GM18517 (cell line): ENCODE results near the gene CLTC.

Source experiments
- ATAC-seq: cut with Tn5 transposase; IDR thresholded peaks from one replicate; pipeline ENCODE4 v1.9.1; 2021; ENCODE audit warnings: mild to moderate bottlenecking, moderate library complexity; ENCODE audit not compliant: unreplicated experiment

Gene CLTC

GRCh38 chr17:59678918-59679317, 59.2 kb downstream of the CLTC start:
- no peak for ATAC-seq

GRCh38 chr17:59680314-59680713, 60.6 kb downstream of the CLTC start:
- no peak for ATAC-seq

GRCh38 chr17:59683283-59683682, 63.6 kb downstream of the CLTC start:
- ATAC-seq, result no peak

GRCh38 chr17:59684967-59685366, 65.3 kb downstream of the CLTC start:
- no peak for ATAC-seq

GRCh38 chr17:59688008-59688407, 68.3 kb downstream of the CLTC start:
- ATAC-seq, result no peak

- ATAC-seq, result no peak
Observed at GRCh38 chr17:59688496-59688895, 68.8 kb downstream of the CLTC start.

GRCh38 chr17:59693582-59693981, 73.9 kb downstream of the CLTC start:
- ATAC-seq, result no peak

- no peak for ATAC-seq
Observed at GRCh38 chr17:59694344-59694743, 74.6 kb downstream of the CLTC start.

GRCh38 chr17:59695945-59696681, 76.4 kb downstream of the CLTC start:
- ATAC-seq, result no peak

- no peak for ATAC-seq
Observed at GRCh38 chr17:59696682-59697277, 77.1 kb downstream of the CLTC start.

- no peak for ATAC-seq
Observed at GRCh38 chr17:59698143-59698542, 78.4 kb downstream of the CLTC start.

GRCh38 chr17:59699218-59699617, 79.5 kb downstream of the CLTC start:
- ATAC-seq, result no peak

GRCh38 chr17:59699786-59700185, 80.1 kb downstream of the CLTC start:
- no peak for ATAC-seq

GRCh38 chr17:59702304-59702703, 82.6 kb downstream of the CLTC start:
- ATAC-seq, result no peak

- ATAC-seq, result peak; percentile 88
Observed at GRCh38 chr17:59707149-59707970, 87.7 kb downstream of the CLTC start, which contains the start of the genes PTRH2 and VMP1. Gene PTRH2 (minus strand): TSS chr17:59707430. CDS start chr17:59697978, 9,452 bp downstream. Gene VMP1 (plus strand): TSS chr17:59707654. CDS start chr17:59731447, 23,793 bp downstream.

- peak; percentile 14 for ATAC-seq
Observed at GRCh38 chr17:59707971-59708430, 88.3 kb downstream of the CLTC start.

- ATAC-seq, result no peak
Observed at GRCh38 chr17:59711936-59712335, 92.2 kb downstream of the CLTC start.

- no peak for ATAC-seq
Observed at GRCh38 chr17:59712862-59713261, 93.2 kb downstream of the CLTC start.

- ATAC-seq, result no peak
Observed at GRCh38 chr17:59714255-59714654, 94.6 kb downstream of the CLTC start.

- ATAC-seq, result no peak
Observed at GRCh38 chr17:59716427-59716826, 96.7 kb downstream of the CLTC start.

GRCh38 chr17:59719526-59719925, 99.8 kb downstream of the CLTC start:
- no peak for ATAC-seq
